Ovary (tissue), 9 donors: ENCODE results near the gene TRIM66. TPM values are rescaled to one million over a fixed set of nuclear protein-coding genes. Genes with fewer than 3 reads are reported as not detected.
A peak's percentile ranks its signal among the peaks of the same experiment; 100 is the strongest.

ENCODE experiments used
- DNase-seq, 5 donors: peaks; one replicate each; pipeline ENCODE4 v3.0.0-alpha.2; 2019 to 2020
- H3K27ac ChIP-seq, 2 donors: fragments of 200-600 bp; one replicate each; pipeline versions ENCODE4 v1.5.1 to v1.8.0; 2019 to 2022
- H3K27me3 ChIP-seq: fragments of 200-600 bp; one replicate; pipeline ENCODE4 v1.8.0; 2022
- H3K36me3 ChIP-seq: fragments of 200-600 bp; sonication (generic); one replicate; pipeline ENCODE4 v1.5.1; 2019
- H3K4me1 ChIP-seq: one replicate; pipeline ENCODE4 v1.8.1; 2013; ENCODE audit warnings: mild to moderate bottlenecking, moderate library complexity; ENCODE audit not compliant: insufficient read depth
- H3K4me3 ChIP-seq: fragments of 200-600 bp; sonication (generic); one replicate; pipeline ENCODE4 v1.5.1; 2017
- H3K9me3 ChIP-seq, 2 donors: fragments of 200-600 bp in 1 of 2; sonication (generic) in 1 of 2; one replicate each; pipeline versions ENCODE4 v1.5.1 to v1.8.1; 2013 to 2019; ENCODE audit warnings: mild to moderate bottlenecking in 1 of 2, moderate library complexity in 1 of 2
- EP300 ChIP-seq: sonication (generic); formaldehyde crosslinking; IDR thresholded peaks from one replicate; pipeline ENCODE4 v1.6.1; 2017; ENCODE audit warnings: antibody characterized with exemption
- POLR2A ChIP-seq: fragments of 450-650 bp; IDR thresholded peaks from one replicate; pipeline ENCODE4 v1.6.1; 2017; ENCODE audit warnings: antibody characterized with exemption, mild to moderate bottlenecking, moderate library complexity
- WGBS, 3 donors: extraction: QIAGEN DNeasy Blood & Tissue Kit in 1 of 3; methylation state at CpG; one replicate each; pipeline versions ENCODE4 v1.1.5 to v1.1.7; 2013 to 2017; 5-methylcytosine and 5-hydroxymethylcytosine counted together
- intact Hi-C, 4 donors: fragments of 100-400 bp; cut with DNase I; formaldehyde crosslinking; loops; one replicate each; pipeline versions ENCODE4 v1.11.0 to v1.15.1; 2022 to 2023
- polyA plus RNA-seq, 2 donors: library from polyadenylated mRNA; stranded (reverse); fragments of 200-250 nt in 1 of 2; fragments of 350-450 nt in 1 of 2; fragmentation: Illumina TruSeq in 1 of 2; extraction: RNeasy Lipid Tissue Mini Kit (QIAGEN cat#74804) in 1 of 2; gene quantifications; one replicate each; pipeline ENCODE4 v1.2.3, GENCODE V29; 2013 to 2014
- total RNA-seq, 7 donors: library from RNA; depleted of rRNA in 2 of 7; stranded (reverse); fragments of >200 nt in 2 of 7; fragmentation: NEBNext Ultra II Directional in 3 of 7; extraction: Animal tissue kit (Norgen Biotek cat#: 25700) in 3 of 7; gene quantifications; one replicate each; pipeline versions ENCODE4 v1.1.0 to v1.2.4, GENCODE V29; 2016 to 2023
- TF ChIP-seq, protein P1 (sequence below), 3 donors: fragments of 450-650 bp in 2 of 3; fragments of 200-600 bp in 1 of 3; IDR thresholded peaks; one replicate each; pipeline versions ENCODE4 v1.5.1 to v1.8.0; 2016 to 2022; ENCODE audit warnings: antibody characterized with exemption in 3 of 3, mild to moderate bottlenecking in 1 of 3
- donor health status: DM: no; HTN: no; CAD: no; lungs with moderate emphysema.
- donor health status: DM: no; HTN: no; CAD: no.
- donor health status: Bipolar disorder and iron deficiency.
- donor health status: DM: yes; HTN: yes; CAD: no.
- donor health status: DM: no; HTN: no; CAD: no.
- donor health status: DM: yes; HTN: yes; CAD: no.

The TRIM66 gene
- total and polyA plus RNA-seq, 9 donors = 2.3 to 15.4 (median 4.9) TPM

DNA sequence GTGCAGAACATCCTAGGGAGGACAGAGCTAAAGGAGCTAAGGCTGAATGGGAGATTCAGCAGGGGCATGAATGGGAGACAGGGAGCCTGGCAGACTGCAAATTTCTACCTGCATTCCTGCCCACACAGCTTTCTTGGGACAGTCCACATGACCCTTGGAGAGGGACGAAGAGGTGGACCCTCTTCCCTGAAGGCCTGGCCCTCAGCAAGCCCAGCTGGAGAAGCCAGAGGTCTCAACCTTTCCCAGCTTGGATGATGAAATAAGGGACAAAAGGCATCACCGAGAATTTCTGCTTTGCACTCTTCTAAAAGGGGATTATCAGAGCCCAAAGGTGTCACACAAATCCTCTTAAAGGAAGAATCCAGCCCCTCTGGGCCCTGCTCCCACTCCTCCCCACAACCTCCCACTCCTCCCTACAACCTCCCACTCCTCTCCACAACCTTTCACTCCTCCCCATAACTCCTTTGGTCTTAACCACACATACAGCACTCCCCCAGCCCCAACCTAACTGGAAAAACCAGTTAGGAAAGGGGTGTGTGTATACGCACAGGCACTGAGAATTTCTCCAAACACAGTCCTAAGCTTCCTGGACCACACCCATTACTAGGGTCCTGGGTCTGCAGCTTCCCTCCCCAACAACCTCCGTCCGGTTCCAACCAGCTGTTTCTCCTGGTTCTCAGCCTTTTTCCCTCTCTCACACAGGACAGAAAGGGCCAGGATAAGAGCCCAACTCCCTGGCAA is 38.6 kb upstream of the TRIM66 start:
- H3K4me1 ChIP-seq = peaks cover 53% of the 10 kb centered on the region
- WGBS, 3 donors = 17 to 20% (median 20%) methylated on average over 4 of the region's 5 CpGs

GRCh38 chr11:8720352-8720751 is 37.9 kb upstream of the TRIM66 start:
- DNase-seq = no peak
- Histone ChIP-seq H3K4me3 (no peak overlapping the region), H3K9me3 (no peaks in the 10 kb centered on the region), H3K27me3 (no peaks in the 10 kb centered on the region), H3K27ac (peak overlapping the region in 1 of 2 donors; percentile 62), H3K4me1 (peaks cover 57% of the 10 kb centered on the region), H3K36me3 (no peaks in the 10 kb centered on the region)
- TF ChIP-seq, protein P1, sequence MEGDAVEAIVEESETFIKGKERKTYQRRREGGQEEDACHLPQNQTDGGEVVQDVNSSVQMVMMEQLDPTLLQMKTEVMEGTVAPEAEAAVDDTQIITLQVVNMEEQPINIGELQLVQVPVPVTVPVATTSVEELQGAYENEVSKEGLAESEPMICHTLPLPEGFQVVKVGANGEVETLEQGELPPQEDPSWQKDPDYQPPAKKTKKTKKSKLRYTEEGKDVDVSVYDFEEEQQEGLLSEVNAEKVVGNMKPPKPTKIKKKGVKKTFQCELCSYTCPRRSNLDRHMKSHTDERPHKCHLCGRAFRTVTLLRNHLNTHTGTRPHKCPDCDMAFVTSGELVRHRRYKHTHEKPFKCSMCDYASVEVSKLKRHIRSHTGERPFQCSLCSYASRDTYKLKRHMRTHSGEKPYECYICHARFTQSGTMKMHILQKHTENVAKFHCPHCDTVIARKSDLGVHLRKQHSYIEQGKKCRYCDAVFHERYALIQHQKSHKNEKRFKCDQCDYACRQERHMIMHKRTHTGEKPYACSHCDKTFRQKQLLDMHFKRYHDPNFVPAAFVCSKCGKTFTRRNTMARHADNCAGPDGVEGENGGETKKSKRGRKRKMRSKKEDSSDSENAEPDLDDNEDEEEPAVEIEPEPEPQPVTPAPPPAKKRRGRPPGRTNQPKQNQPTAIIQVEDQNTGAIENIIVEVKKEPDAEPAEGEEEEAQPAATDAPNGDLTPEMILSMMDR (IDR thresholded peaks at IDR 0.05) = no peak
- TF ChIP-seq EP300 (no peak), POLR2A (no peak)
- intact Hi-C loops = loop anchor here in 1 of 4 donors (5.0 kb wide), 1 partner anchor 87 kb away; no protein-coding TSS in a partner anchor
- 40 to 46% (median 42%) methylated on average over 3 of the region's 3 CpGs for WGBS, 3 donors

More for the DNA sequence above, 38.6 kb upstream of the TRIM66 start:
- Histone ChIP-seq H3K36me3 (no peaks in the 10 kb centered on the region), H3K9me3 (no peaks in the 10 kb centered on the region), H3K27ac (peak overlapping the region in 1 of 2 donors; percentile 62), H3K4me3 (no peak overlapping the region), H3K27me3 (no peaks in the 10 kb centered on the region)
- DNase-seq = no peak
- no peak for TF ChIP-seq EP300
- no peak for TF ChIP-seq POLR2A
- TF ChIP-seq, protein P1 (IDR thresholded peaks at IDR 0.05) = no peak
- intact Hi-C loops = loop anchor here in 1 of 4 donors (5.0 kb wide), 1 partner anchor 86 kb away; no protein-coding TSS in a partner anchor

GRCh38 chr11:8719721-8720120 is 37.3 kb upstream of the TRIM66 start:
- H3K9me3 ChIP-seq = no peaks in the 10 kb centered on the region
- H3K4me1 ChIP-seq = peaks cover 60% of the 10 kb centered on the region
- WGBS, 3 donors = 30 to 39% (median 31%) methylated on average over 3 of the region's 3 CpGs
- no peak overlapping the region for H3K4me3 ChIP-seq
- peak overlapping the region in 1 of 2 donors; percentile 81 for H3K27ac ChIP-seq
- no peaks in the 10 kb centered on the region for H3K36me3 ChIP-seq
- H3K27me3 ChIP-seq = no peaks in the 10 kb centered on the region
- TF ChIP-seq POLR2A = no peak
- TF ChIP-seq, protein P1 (IDR thresholded peaks at IDR 0.05) = no peak
- TF ChIP-seq EP300 = no peak
- intact Hi-C loops = loop anchor here in 3 of 4 donors (5.0 to 10.0 kb wide), 2 partner anchors 85 to 88 kb away; no protein-coding TSS in a partner anchor
- DNase-seq = no peak

GRCh38 chr11:8719211-8719649 is 36.8 kb upstream of the TRIM66 start:
- Histone ChIP-seq H3K36me3 (no peaks in the 10 kb centered on the region), H3K27me3 (no peaks in the 10 kb centered on the region), H3K9me3 (no peaks in the 10 kb centered on the region), H3K27ac (peak overlapping the region in 1 of 2 donors; percentile 81), H3K4me1 (peaks cover 60% of the 10 kb centered on the region), H3K4me3 (no peak overlapping the region)
- TF ChIP-seq EP300 = peak; percentile 32
- TF ChIP-seq, protein P1 (IDR thresholded peaks at IDR 0.05) = no peak
- intact Hi-C loops = loop anchor here in 2 of 4 donors (5.0 to 10.0 kb wide), 2 partner anchors 86 to 88 kb away; no protein-coding TSS in a partner anchor
- 17 to 33% (median 28%) methylated on average over 4 of the region's 4 CpGs for whole genome bisulfite sequencing, 3 donors
- DNase-seq = peak in 2 of 5 donors; percentile 40 to 63
